Mesothelial cell of epicardium (in vitro differentiated cells): ENCODE data around the gene FEV. TPM values are rescaled to one million over a fixed set of nuclear protein-coding genes. Genes with fewer than 3 reads are reported as not detected.
A peak's percentile ranks its signal among the peaks of the same experiment; 100 is the strongest.

Source experiments
- DNase-seq, 2 experiments: peaks; one replicate each; pipeline ENCODE4 v3.0.0; 2021; ENCODE audit warnings: low spot score in 2 of 2; ENCODE audit not compliant: unreplicated experiment in 2 of 2
- H3K27ac Mint-ChIP-seq: 2 replicates; pipeline ENCODE4 v1.8.0; 2021; ENCODE audit warnings: mixed read lengths
- H3K27me3 Mint-ChIP-seq: 2 replicates; pipeline ENCODE4 v1.8.0; 2021; ENCODE audit warnings: low read depth, mixed read lengths
- H3K36me3 Mint-ChIP-seq: 2 replicates; pipeline ENCODE4 v1.8.0; 2021; ENCODE audit warnings: mixed read lengths
- H3K4me1 Mint-ChIP-seq: 2 replicates; pipeline ENCODE4 v1.8.0; 2021; ENCODE audit warnings: mixed read lengths
- H3K4me3 Mint-ChIP-seq: 2 replicates; pipeline ENCODE4 v1.8.0; 2021; ENCODE audit warnings: mild to moderate bottlenecking, moderate library complexity, mixed read lengths
- H3K9me3 Mint-ChIP-seq: 2 replicates; pipeline ENCODE4 v1.8.0; 2021; ENCODE audit warnings: mixed read lengths
- total RNA-seq: library from RNA; stranded (reverse); gene quantifications from 3 replicates; pipeline ENCODE4 v1.2.1, GENCODE V29; 2021
- TF ChIP-seq, protein P1 (sequence below): fragments of 200-600 bp; sonication (generic); IDR thresholded peaks from one replicate; pipeline ENCODE4 v1.5.0; 2021; ENCODE audit warnings: antibody characterized with exemption; ENCODE audit not compliant: unreplicated experiment

FEV gene
- total RNA-seq, 1 donor from 2014 or later, result 0.29 TPM

- H3K4me3 Mint-ChIP-seq, result peak overlapping the region; percentile 47
- H3K9me3 Mint-ChIP-seq, result no peaks in the 10 kb centered on the region
- no peak for DNase-seq
- H3K36me3 Mint-ChIP-seq, result no peaks in the 10 kb centered on the region
- H3K27ac Mint-ChIP-seq, result no peak overlapping the region
- peaks cover 92% of the 10 kb centered on the region for H3K27me3 Mint-ChIP-seq
- TF ChIP-seq, protein P1, sequence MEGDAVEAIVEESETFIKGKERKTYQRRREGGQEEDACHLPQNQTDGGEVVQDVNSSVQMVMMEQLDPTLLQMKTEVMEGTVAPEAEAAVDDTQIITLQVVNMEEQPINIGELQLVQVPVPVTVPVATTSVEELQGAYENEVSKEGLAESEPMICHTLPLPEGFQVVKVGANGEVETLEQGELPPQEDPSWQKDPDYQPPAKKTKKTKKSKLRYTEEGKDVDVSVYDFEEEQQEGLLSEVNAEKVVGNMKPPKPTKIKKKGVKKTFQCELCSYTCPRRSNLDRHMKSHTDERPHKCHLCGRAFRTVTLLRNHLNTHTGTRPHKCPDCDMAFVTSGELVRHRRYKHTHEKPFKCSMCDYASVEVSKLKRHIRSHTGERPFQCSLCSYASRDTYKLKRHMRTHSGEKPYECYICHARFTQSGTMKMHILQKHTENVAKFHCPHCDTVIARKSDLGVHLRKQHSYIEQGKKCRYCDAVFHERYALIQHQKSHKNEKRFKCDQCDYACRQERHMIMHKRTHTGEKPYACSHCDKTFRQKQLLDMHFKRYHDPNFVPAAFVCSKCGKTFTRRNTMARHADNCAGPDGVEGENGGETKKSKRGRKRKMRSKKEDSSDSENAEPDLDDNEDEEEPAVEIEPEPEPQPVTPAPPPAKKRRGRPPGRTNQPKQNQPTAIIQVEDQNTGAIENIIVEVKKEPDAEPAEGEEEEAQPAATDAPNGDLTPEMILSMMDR, result no peak
- peaks cover 32% of the 10 kb centered on the region for H3K4me1 Mint-ChIP-seq
Measured at GRCh38 chr2:218981881-218982585, 3.0 kb downstream of the FEV start.

- no peaks in the 10 kb centered on the region for H3K36me3 Mint-ChIP-seq
- no peak overlapping the region for H3K27ac Mint-ChIP-seq
- peaks cover 32% of the 10 kb centered on the region for H3K4me1 Mint-ChIP-seq
- peaks cover 92% of the 10 kb centered on the region for H3K27me3 Mint-ChIP-seq
- peak overlapping the region; percentile 50 for H3K4me3 Mint-ChIP-seq
- DNase-seq, result no peak
- no peaks in the 10 kb centered on the region for H3K9me3 Mint-ChIP-seq
- TF ChIP-seq, protein P1, result no peak
Measured at GRCh38 chr2:218981390-218981880, 3.5 kb downstream of the FEV start.

DNA sequence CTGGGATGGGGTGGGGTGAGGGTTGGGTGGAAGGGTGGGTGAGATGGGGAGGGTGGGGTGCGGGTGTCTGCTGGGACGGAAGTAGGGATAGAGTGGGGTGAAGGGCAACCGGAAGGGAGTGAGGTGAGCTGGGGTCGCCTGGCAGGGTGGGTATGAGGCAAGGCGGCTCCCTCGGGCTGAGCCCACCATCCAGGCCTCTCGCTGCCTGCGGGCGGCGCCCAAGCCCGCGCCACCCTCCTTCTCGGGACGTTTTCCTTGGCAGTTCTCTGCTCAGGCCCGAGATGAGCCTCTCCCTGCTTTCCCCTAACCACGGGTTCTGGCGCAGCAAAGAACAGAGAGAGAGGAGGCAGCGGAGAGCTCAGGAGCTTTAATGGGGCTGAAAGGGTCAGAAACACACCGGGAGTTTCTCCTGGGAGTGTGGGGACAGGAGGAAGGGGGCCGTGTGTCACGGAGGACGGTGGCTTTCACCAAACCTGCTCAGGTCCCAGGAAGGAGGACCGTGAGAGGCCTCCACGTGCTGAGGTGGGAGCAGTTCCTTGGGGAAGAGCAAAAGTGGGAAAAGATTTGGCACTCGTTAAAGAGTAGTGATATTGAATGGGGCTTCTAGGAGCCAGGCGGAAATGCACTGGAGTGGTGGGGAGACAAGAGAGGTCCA, 4.1 kb downstream of the FEV start:
- H3K4me3 Mint-ChIP-seq, result peak overlapping the region; percentile 50
- H3K9me3 Mint-ChIP-seq, result no peaks in the 10 kb centered on the region
- H3K4me1 Mint-ChIP-seq, result peaks cover 30% of the 10 kb centered on the region
- no peak overlapping the region for H3K27ac Mint-ChIP-seq
- H3K36me3 Mint-ChIP-seq, result no peaks in the 10 kb centered on the region
- H3K27me3 Mint-ChIP-seq, result peaks cover 92% of the 10 kb centered on the region
- TF ChIP-seq, protein P1, result no peak
- DNase-seq, result no peak

DNA sequence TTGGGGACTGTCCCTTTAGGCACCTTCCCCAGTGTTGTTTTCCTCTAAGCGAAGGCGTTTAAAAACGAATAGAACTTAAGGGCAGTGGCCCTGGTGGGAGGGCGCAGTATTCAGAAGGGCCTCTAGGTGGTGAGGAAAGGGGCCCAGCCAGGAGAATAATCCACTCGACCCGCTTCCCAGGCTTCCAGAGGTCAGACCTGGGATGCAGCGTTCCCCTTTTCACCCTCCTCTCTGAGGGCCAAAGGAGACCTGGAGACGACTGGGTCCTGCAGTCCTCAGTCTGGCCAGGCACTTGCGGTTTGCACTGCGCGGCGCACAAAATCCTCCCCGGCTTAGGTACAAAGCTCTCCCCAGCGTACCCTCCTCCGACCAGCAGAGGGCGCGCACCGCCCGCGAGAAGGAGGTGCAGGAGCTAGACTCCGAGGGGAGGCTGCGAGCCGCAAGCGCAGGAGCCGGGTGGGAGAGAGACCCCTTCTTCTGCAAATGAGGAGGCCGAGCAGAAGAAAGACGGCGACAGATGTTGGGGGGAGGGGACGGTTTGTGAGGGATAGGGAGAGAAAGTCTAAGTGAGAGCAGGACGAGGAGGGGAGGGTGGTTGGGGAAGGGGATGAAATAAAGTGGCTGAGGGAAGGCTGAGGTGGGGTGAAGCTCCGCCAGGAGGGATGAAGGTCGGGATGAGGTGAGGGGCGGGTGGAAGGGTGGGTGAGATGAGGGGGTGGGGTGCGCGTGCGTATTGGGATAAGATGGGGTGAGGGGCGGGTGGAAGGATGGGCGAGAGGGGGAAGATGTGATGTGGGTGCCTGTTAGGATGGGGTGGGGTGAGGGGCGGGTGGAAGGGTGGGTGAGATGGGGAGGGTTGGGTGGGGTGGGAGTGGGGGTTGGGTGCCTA, 4.9 kb downstream of the FEV start:
- peaks cover 24% of the 10 kb centered on the region for H3K4me1 Mint-ChIP-seq
- no peaks in the 10 kb centered on the region for H3K36me3 Mint-ChIP-seq
- peak overlapping the region; percentile 37 for H3K4me3 Mint-ChIP-seq
- H3K9me3 Mint-ChIP-seq, result no peaks in the 10 kb centered on the region
- TF ChIP-seq, protein P1, result peak; percentile 89
- peak; percentile 74 to 91 for DNase-seq
- H3K27ac Mint-ChIP-seq, result no peak overlapping the region
- peaks cover 94% of the 10 kb centered on the region for H3K27me3 Mint-ChIP-seq

DNA sequence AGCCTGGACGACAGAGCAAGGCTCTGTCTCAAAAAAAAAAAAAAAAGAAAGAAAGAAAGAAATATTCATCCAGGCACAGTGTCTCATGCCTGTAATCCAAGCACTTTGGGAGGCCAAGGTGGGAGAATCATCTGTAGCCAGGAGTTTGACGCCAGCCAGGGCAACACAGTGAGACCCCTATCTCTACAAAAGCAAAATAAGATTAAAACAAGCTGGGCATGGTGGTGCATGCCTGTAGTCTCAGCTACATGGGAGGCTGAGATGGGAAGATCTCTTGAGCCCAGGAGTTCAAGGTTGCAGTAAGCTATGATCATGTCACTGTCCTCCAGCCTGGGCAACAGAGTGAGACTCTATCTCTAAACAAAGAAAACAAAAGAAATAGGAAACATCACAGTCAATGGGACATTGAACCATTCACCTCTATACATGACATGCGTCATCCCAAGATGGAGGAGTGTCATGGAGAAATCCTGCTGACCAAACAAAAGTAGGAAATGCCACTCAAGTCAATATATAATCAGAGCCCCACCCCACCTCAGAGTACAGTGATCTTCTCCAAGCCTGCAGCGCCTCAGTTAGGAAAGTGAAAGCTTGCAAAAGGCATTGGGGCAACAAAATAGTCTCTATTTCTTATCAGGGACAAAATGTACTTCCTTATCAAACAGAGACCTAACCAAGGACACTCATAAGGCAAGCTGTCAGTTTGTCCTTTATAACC, 9.8 kb downstream of the FEV start:
- H3K9me3 Mint-ChIP-seq, result no peaks in the 10 kb centered on the region
- TF ChIP-seq, protein P1, result no peak
- no peak overlapping the region for H3K27ac Mint-ChIP-seq
- peaks cover 84% of the 10 kb centered on the region for H3K27me3 Mint-ChIP-seq
- no peak overlapping the region for H3K4me3 Mint-ChIP-seq
- peaks cover 6% of the 10 kb centered on the region for H3K4me1 Mint-ChIP-seq
- no peak for DNase-seq
- no peaks in the 10 kb centered on the region for H3K36me3 Mint-ChIP-seq
